ENCODE measurements around the gene ABLIM1. TPM values are rescaled to one million over a fixed set of nuclear protein-coding genes. Genes with fewer than 3 reads are reported as not detected.
A peak's percentile ranks its signal among the peaks of the same experiment; 100 is the strongest.

ABLIM1 gene
- total RNA-seq, 1 donor from 2014 or later, result 76.9 TPM

GRCh38 chr10:114471906-114472876 lies 185.9 kb downstream of the ABLIM1 start:
- Mint-ChIP-seq H3K27ac (peak overlapping the region; percentile 53), H3K9me3 (no peaks in the 10 kb centered on the region), H3K4me3 (no peak overlapping the region), H3K27me3 (no peaks in the 10 kb centered on the region), H3K36me3 (ENCODE audit: low read depth) (peaks cover 51% of the 10 kb centered on the region), H3K4me1 (peaks cover 19% of the 10 kb centered on the region)
- no peak for TF ChIP-seq CTCF (IDR thresholded peaks at IDR 0.05)
- DNase-seq, result no peak
- intact Hi-C loops (cut with micrococcal nuclease), result loop anchor here (1.0 to 10.0 kb wide), 10 partner anchors 27 to 767 kb away; partner anchors contain the start of gene FHIP2A
- ChIA-PET CTCF (interaction anchor here (0.7 to 6.4 kb wide), 28 partner anchors 10 to 349 kb away, joined by 3 to 118 read pairs (median 8); partner anchors contain the start of gene FHIP2A), POLR2A (interaction anchor here (0.7 to 1.9 kb wide), 8 partner anchors 25 to 349 kb away, joined by 3 to 7 read pairs (median 5); partner anchors contain the start of gene FHIP2A)
- ATAC-seq (ENCODE audit: low read depth), result no peak

- H3K36me3 Mint-ChIP-seq (ENCODE audit: low read depth), result peaks cover 52% of the 10 kb centered on the region
- ATAC-seq (ENCODE audit: low read depth) (peak; percentile 93), DNase-seq (peak; percentile 22)
- POLR2A ChIA-PET, result interaction anchor here (0.7 to 1.6 kb wide), 7 partner anchors 26 to 350 kb away, joined by 3 to 7 read pairs (median 4); partner anchors contain the start of gene FHIP2A
- H3K9me3 Mint-ChIP-seq, result no peaks in the 10 kb centered on the region
- peak overlapping the region; percentile 53 for H3K27ac Mint-ChIP-seq
- intact Hi-C loops (cut with micrococcal nuclease), result loop anchor here (1.0 to 10.0 kb wide), 10 partner anchors 28 to 766 kb away; partner anchors contain the start of gene FHIP2A
- TF ChIP-seq CTCF (IDR thresholded peaks at IDR 0.05), result peak; percentile 51
- CTCF ChIA-PET, result interaction anchor here (0.7 to 6.4 kb wide), 28 partner anchors 11 to 350 kb away, joined by 3 to 118 read pairs (median 8); partner anchors contain the start of gene FHIP2A
- peaks cover 17% of the 10 kb centered on the region for H3K4me1 Mint-ChIP-seq
- H3K4me3 Mint-ChIP-seq, result no peak overlapping the region
- H3K27me3 Mint-ChIP-seq, result no peaks in the 10 kb centered on the region
Observed at GRCh38 chr10:114470956-114471905, 186.8 kb downstream of the ABLIM1 start.

- H3K36me3 Mint-ChIP-seq (ENCODE audit: low read depth), result peaks cover 56% of the 10 kb centered on the region
- DNase-seq (no peak), ATAC-seq (ENCODE audit: low read depth) (no peak)
- POLR2A ChIA-PET, result interaction anchor here (1.6 kb wide), 1 partner anchor 26 kb away, joined by 4 read pairs; no protein-coding TSS in a partner anchor
- CTCF ChIA-PET, result interaction anchor here (1.6 to 6.4 kb wide), 11 partner anchors 18 to 322 kb away, joined by 4 to 118 read pairs (median 10); no protein-coding TSS in a partner anchor
- H3K4me3 Mint-ChIP-seq, result no peak overlapping the region
- no peaks in the 10 kb centered on the region for H3K27me3 Mint-ChIP-seq
- no peak overlapping the region for H3K27ac Mint-ChIP-seq
- H3K9me3 Mint-ChIP-seq, result no peaks in the 10 kb centered on the region
- intact Hi-C loops (cut with micrococcal nuclease), result loop anchor here (2.0 to 10.0 kb wide), 3 partner anchors 166 to 766 kb away; no protein-coding TSS in a partner anchor
- H3K4me1 Mint-ChIP-seq, result peaks cover 13% of the 10 kb centered on the region
- no peak for TF ChIP-seq CTCF (IDR thresholded peaks at IDR 0.05)
Observed at GRCh38 chr10:114470361-114470760, 187.7 kb downstream of the ABLIM1 start.

- intact Hi-C loops (cut with micrococcal nuclease), result loop anchor here (2.0 kb wide), 1 partner anchor 154 kb away; no protein-coding TSS in a partner anchor
- ChIA-PET POLR2A (interaction anchor here (0.5 kb wide), 1 partner anchor 30 kb away, joined by 3 read pairs; no protein-coding TSS in a partner anchor), CTCF (interaction anchor here (1.4 kb wide), 1 partner anchor 24 kb away, joined by 3 read pairs; no protein-coding TSS in a partner anchor)
- Mint-ChIP-seq H3K4me1 (no peaks in the 10 kb centered on the region), H3K27me3 (no peaks in the 10 kb centered on the region), H3K27ac (peak overlapping the region; percentile 37), H3K4me3 (no peak overlapping the region), H3K9me3 (no peaks in the 10 kb centered on the region), H3K36me3 (ENCODE audit: low read depth) (peaks cover 71% of the 10 kb centered on the region)
- DNase-seq (no peak), ATAC-seq (ENCODE audit: low read depth) (peak; percentile 28)
- TF ChIP-seq CTCF (IDR thresholded peaks at IDR 0.05), result no peak
Observed at GRCh38 chr10:114458955-114459354, 199.1 kb downstream of the ABLIM1 start.
